Kidney epithelial cell (primary cell): ENCODE data around the gene GRK4. TPM values are rescaled to one million over a fixed set of nuclear protein-coding genes. Genes with fewer than 3 reads are reported as not detected.
"Not testable (repeated sequence)": the region's sequence is repeated elsewhere in the genome, so short reads cannot be mapped to it uniquely, and the experiment has no call there.

Experiments
- DNase-seq: peaks from one replicate; pipeline ENCODE4 v3.0.0-alpha.2; 2010; ENCODE audit warnings: low read depth
- H3K27me3 ChIP-seq: 2 replicates; pipeline ENCODE4 v1.6.0; 2011; ENCODE audit warnings: low read length; ENCODE audit not compliant: control insufficient read depth, insufficient read depth
- H3K36me3 ChIP-seq: 2 replicates; pipeline ENCODE4 v1.5.1; 2011; ENCODE audit warnings: low read length; ENCODE audit not compliant: control insufficient read depth, insufficient read depth
- H3K4me3 ChIP-seq: 2 replicates; pipeline ENCODE4 v1.5.1; 2011; ENCODE audit warnings: low read depth, mild to moderate bottlenecking, control low read depth, low read length
- CTCF ChIP-seq: IDR thresholded peaks from 2 replicates; pipeline ENCODE4 v1.5.1; 2011; ENCODE audit warnings: mild to moderate bottlenecking, moderate library complexity, low read length, control low read depth, inconsistent platforms; ENCODE audit not compliant: insufficient read depth, poor library complexity, severe bottlenecking
- total RNA-seq: library from RNA; depleted of rRNA; stranded (reverse); fragments of >200 nt; gene quantifications from 2 replicates; pipeline ENCODE4 v1.2.3, GENCODE V29; 2015

Gene GRK4
- total RNA-seq, 1 donor from 2014 or later = 6.3 TPM

GRCh38 chr4:3043282-3044020 lies 80.1 kb downstream of the GRK4 start:
- Histone ChIP-seq H3K27me3 (no peaks in the 10 kb centered on the region), H3K4me3 (no peak overlapping the region), H3K36me3 (no peaks in the 10 kb centered on the region)
- DNase-seq = no peak
- TF ChIP-seq CTCF = no peak

GRCh38 chr4:3044870-3045819 lies 81.8 kb downstream of the GRK4 start:
- H3K27me3 ChIP-seq = no peaks in the 10 kb centered on the region

GRCh38 chr4:3046162-3046561 lies 82.8 kb downstream of the GRK4 start:
- Histone ChIP-seq H3K36me3 (no peaks in the 10 kb centered on the region), H3K4me3 (no peak overlapping the region), H3K27me3 (no peaks in the 10 kb centered on the region)
- DNase-seq = no peak
- TF ChIP-seq CTCF = no peak

More at GRCh38 chr4:3044870-3045819, 81.8 kb downstream of the GRK4 start:
- DNase-seq = no peak
- TF ChIP-seq CTCF = no peak
- no peak overlapping the region for H3K4me3 ChIP-seq
- H3K36me3 ChIP-seq = no peaks in the 10 kb centered on the region

GRCh38 chr4:3046623-3047022 lies 83.3 kb downstream of the GRK4 start:
- Histone ChIP-seq H3K36me3 (no peaks in the 10 kb centered on the region), H3K27me3 (no peaks in the 10 kb centered on the region), H3K4me3 (no peak overlapping the region)
- DNase-seq = no peak
- TF ChIP-seq CTCF = no peak

- Histone ChIP-seq H3K27me3 (no peaks in the 10 kb centered on the region), H3K36me3 (no peaks in the 10 kb centered on the region), H3K4me3 (peak overlapping the region; percentile 13)
- no peak for DNase-seq
- peak; percentile 80 for TF ChIP-seq CTCF
Measured at GRCh38 chr4:3047464-3048286, 84.3 kb downstream of the GRK4 start.

GRCh38 chr4:3051141-3051897 lies 87.9 kb downstream of the GRK4 start:
- not testable (repeated sequence) for H3K4me3 ChIP-seq, H3K36me3 ChIP-seq, H3K27me3 ChIP-seq, DNase-seq
